HG02588 (cell line): ENCODE data around the gene PLEKHA8.
A peak's percentile ranks its signal among the peaks of the same experiment; 100 is the strongest.

ENCODE experiments used
- ATAC-seq: cut with Tn5 transposase; IDR thresholded peaks from one replicate; pipeline ENCODE4 v1.9.1; 2021; ENCODE audit warnings: mild to moderate bottlenecking, moderate library complexity; ENCODE audit not compliant: unreplicated experiment

Gene PLEKHA8, protein sequence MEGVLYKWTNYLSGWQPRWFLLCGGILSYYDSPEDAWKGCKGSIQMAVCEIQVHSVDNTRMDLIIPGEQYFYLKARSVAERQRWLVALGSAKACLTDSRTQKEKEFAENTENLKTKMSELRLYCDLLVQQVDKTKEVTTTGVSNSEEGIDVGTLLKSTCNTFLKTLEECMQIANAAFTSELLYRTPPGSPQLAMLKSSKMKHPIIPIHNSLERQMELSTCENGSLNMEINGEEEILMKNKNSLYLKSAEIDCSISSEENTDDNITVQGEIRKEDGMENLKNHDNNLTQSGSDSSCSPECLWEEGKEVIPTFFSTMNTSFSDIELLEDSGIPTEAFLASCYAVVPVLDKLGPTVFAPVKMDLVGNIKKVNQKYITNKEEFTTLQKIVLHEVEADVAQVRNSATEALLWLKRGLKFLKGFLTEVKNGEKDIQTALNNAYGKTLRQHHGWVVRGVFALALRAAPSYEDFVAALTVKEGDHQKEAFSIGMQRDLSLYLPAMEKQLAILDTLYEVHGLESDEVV

DNA sequence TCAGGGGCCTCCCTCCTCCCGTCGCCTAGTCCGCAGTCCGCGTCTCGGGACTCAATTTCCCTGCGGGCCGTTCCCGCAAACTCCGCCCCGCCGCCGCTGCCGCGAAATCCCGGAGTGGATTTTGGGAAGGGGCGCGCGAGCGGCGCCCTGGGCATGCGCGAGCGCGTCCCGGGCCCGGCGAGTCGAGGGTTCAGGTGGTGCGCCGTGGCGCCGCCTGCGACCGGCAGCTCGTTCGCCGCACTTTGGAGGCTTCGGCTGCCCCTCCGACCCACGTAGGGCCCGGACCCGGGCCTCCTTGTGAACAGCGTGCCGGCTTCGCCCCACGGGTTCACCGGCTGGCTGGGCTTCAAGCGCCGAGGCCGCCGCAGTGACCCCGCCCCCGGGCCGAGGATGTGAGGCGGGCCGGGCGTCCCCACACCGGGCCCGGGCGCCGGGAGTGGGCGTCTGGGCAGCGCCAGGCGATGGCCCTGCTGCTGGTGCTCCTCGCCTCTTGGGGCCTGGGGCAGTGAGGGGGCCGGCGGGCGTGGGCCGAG, at the start of gene PLEKHA8:
Gene PLEKHA8, plus strand, starts transcription at position 197 of the 533 bp plus-strand sequence. CDS start 351 bp downstream, outside the sequence.
- ATAC-seq = peak; percentile 49

DNA sequence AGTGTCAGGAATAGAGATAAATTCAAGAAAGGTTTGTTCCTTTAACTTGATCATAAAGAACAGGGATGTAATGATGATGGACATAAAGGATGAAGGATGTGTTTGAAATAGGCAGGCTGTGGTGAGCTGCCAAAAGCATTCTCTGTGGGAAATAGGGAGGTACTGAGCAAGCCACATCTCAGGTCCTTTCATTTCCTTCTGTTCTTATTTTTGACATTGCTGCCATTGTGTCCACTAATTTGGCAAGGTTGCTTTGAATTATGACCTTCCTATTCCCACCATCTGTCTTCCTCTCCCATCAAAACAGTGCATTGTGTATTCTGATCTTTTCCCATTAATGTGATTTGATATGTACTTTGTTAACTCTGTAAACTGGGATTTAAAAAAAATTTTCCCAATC, 48.1 kb upstream of the PLEKHA8 start:
- no peak for ATAC-seq

DNA sequence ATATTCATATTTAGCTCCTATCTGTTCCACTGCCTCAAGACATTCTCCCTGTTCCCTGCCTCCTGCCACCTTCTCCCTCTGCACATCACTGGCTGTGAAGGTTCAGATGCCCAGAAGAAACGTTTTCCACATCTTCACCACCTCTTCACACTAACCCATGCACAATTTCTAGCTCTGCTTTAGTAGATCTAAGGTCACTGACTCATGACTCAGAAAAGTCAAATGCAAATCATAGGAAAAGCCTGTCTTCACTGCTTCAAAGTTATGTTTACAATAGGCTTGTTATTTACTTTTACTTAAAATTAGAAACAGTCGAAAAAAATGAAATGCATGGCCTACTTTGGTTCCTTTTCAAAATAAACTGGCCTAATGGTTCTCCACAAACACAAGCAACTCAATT, 41.1 kb upstream of the PLEKHA8 start:
- ATAC-seq = no peak

DNA sequence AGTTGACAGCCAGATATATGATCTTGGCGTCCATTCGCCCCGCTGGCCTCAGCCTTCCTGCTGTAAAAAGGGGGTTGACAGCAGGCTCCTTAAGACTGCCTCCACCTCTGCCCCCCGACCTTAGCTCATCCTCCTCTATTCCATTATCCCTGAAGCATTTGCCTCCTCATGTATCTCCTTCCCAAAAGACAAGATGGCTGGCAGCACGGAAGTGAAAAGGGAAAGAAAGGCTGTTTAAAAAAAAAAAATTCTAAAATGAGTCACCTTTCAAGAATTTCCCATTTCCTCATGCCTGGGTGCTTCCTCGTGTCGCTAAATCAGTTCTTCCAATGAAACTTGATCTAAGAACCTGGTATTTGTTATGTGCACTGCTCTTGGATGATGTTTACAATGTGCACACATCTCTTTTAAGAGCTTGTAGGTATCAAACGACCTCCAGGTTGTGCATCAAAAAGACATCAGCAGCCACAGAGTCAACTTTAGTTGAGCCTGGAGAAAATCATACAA, 40.3 kb upstream of the PLEKHA8 start:
- no peak for ATAC-seq

DNA sequence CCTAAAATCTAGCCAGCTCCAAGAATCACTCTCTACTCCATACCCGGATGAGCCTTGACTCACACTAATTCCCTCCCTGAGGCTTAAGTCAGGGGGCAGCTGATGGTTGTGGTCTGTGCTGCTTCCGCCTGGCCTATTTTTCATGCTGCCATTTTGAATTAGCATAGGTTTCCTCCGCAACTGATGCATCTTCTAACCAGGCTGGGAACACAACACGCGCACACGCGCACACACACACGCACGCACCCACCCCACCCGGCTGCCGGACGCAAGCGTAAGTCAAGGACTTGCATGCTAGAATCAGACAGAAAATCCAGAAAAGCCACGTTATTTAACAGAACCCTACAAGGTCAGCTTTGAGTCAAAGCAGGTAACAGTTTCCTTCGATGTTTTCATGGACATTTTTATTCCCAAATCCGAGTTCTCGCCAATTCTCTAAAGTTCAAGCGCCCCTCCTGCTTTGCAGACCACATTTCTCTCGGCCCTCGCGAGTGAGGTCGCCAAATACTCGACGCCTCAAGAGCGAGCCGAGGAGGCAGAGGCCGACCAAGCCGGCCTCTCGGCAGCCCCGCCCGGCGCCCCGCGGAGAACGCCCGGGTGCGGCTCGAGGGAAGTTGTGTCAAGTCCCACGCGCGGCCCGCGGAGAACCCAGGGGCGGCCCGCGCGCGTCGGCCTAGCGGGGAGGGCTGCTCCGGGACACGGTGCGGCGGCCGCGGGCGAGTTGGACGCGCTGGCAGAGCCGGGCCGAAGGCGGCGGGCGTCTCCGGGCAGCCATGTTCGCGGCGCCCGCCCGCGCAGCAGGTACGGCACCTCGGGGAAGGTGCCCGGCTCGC, 39.6 kb upstream of the PLEKHA8 start:
- ATAC-seq = peak; percentile 34

DNA sequence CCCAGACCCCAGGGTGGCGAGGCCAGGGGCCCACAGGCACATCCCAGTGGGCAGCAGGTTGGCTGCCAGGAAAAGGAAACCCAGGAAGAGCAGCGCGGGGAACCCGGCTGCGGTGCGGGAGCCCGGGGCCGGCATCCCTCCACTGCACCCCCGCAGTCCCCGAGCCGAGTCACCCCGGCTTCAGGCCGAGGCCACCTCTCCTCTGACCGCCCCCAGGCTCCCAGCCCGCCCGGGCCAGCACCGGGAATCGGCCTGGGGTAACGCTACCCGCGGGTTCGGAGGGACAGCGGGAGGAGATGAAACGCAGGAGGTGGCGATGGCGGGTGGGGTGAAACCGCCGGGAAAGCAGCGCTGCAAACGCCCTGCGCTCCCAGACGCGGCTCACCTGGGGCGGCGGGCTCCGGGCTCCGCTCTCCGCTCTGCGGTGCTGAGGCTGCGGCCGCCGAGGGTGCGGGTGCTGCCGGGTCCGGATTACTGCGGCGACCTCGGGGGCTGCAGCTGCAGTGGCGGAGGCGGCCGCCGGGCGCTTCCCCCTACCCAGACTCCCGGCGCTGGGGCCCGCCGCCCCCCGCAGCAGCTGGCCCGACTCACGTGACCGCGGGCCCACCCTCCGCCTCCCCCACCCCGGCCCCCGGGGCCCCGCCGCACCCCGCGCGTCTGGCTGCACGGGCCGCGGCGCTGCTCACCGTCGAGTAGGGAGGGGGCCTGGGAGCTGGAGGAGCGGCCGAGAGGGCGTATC, 38.8 kb upstream of the PLEKHA8 start, which contains the start of gene SCRN1:
Gene SCRN1, minus strand, starts transcription at position 545 of the 739 bp plus-strand sequence. CDS start 20,734 bp downstream, outside the sequence.
- peak; percentile 41 for ATAC-seq

DNA sequence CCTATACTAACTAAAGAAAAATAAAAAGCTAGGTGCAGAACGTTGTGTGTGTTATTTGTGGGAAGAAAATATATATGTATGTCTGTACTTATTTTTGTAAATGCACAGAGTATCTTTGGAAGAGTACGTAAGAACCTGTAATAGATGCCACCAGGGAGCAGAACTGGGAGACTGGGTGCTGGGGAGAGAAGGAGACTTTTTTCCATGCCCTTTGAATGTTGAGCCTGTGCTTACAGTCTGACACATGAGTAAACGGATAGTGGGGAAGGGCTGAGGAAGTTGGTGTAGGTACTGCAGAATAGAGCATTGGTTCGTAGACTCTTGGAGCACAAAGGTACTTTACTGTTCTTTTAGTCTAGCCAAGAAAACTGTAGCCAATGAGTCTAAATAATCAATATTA, 37.3 kb upstream of the PLEKHA8 start:
- ATAC-seq = no peak

DNA sequence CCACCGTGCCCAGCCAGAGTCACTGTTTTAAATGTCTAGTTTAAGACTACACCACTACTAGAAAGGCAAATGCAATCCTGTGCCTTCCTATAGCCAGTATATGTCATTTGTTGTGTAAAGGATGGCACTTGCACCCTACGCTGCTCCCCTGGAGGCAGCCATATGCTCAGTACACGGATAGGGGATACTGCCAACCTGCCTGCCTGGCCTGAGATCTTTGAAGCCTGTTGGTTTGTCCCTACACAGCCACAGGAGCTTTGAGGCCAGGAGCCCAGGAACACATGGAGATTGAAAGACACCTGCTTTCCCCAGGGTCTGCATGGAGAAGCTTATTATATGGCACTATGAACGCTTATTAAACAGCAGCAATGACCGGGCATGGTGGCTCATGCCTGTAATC, 36.3 kb upstream of the PLEKHA8 start:
- ATAC-seq = no peak

DNA sequence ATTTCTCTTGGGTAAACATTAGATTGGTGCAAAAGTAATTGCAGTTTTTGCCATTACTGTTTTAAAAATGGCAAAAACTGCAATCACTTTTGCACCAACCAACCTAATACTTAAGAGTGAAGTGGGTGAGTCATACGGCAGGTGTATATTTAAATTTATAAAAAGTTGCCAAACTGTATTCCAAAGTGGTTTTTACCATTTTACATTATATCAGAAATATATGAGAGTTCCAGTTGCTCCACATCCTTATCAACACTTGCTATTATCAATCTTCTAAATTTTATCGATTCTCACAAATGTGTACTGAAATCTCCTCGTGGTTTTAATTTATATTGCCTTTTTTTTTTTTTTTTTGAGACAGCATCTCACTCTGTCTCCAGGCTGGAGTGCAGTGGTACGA, 35.1 kb upstream of the PLEKHA8 start:
- no peak for ATAC-seq

DNA sequence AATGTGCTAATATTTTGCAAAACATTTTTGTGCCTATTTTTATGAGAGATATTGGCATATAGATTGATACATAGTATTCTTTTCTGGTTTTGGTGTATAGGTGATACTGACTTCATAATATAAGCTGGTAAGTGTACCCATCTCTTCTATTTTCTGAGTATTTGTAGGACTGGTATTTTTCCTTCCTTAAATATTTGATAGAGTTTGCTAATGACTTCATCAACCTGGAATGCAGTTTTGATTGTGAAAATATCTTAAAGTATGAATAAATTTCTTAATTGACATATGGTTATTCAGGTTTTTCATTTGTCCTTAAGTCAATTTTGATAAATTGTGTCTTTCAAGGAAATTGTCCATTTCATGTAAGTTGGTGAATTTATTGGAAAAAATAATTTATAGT, 32.6 kb upstream of the PLEKHA8 start:
- no peak for ATAC-seq

DNA sequence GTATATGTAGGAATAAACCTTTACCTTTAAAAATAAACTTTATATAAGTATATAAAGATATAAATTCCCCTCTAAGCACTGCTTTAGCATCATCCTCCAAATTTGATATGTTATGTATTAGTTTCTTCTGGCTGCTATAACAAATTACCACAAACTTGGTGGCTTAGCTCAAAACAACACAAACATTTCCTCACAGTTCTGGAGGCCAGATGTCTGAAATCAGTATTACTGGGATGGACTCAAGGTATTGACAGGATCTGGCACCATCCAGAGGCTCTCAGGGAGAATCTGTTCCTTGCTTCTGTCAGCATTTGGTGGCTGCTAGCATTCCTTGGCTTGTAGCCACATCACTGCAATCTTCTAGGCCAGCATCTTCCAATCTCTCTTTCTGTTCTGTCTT, 31.9 kb upstream of the PLEKHA8 start:
- ATAC-seq = no peak

DNA sequence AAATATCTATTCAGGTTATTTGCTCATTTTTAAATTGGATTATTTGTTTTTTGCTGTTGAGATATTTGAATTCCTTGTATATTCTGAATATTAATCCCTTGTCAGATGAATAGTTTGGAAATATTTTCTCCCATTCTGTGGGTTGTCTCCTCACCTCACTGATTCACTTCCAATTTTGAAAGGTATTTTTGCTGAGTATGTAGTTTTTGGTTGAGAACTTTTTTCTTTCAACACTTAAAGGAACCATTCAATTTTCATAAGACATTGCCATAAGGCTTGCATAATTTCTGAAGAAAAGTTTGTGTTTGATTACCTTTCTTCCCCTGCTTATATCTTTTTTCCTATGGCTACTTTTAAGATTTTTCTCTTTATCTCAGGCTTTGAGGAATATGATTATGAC, 29.7 kb upstream of the PLEKHA8 start:
- no peak for ATAC-seq

DNA sequence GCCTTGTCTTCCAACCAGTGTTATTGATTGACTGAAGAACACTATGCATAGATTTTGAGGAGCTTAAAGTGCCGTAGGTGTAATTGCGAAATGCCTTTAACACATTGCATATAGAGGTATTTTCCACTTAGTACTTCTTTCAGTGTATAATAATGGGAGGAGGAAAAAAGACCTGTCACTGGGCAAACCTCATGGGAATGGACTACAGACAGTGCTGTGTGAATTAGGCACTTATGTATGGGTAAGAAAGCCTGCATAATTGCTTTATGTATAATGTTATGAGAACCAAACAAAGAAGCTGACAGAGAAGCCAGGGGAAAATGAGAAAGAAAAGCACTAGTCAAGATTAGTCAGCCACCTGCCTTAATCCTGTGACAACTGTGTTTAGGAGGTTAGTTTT, 26.2 kb upstream of the PLEKHA8 start:
- ATAC-seq = no peak

DNA sequence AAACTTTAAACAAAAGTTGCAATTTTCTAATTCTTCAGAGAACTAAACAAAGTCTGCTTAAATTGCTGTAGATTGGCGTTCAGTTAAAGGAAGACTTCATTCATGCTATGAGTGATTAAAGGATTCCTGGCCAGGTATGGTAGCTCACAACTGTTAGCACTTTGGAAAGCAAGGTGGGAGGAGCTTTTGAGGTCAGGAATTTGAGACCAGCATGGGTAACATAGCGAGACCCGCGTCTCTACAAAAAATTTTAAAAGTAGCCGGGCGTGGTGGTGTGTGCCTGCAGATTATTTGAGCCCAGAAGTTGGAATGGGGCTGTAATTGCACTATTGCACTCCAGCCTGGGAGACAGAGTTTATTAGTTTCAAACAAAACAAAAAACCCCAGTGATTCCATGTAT, 25.1 kb upstream of the PLEKHA8 start:
- ATAC-seq = no peak

DNA sequence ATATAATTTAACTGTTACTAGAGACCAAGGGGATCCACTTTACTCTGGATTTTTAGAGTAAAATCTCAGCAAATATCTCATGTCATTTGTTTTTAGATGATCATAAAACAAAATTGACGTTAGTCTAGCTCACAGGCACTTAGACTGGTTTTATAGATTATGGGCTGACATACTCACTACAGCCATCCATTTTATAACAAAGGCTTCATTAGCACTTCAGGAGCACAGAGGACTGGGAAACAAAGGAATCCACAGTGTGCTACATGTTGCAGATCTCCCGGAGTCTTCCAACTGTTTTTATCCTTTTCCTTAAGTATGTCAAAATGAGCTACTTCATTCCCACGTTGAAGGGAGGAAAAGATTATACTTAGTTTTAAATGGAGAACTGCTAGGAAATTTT, 22.7 kb upstream of the PLEKHA8 start:
- ATAC-seq = no peak

DNA sequence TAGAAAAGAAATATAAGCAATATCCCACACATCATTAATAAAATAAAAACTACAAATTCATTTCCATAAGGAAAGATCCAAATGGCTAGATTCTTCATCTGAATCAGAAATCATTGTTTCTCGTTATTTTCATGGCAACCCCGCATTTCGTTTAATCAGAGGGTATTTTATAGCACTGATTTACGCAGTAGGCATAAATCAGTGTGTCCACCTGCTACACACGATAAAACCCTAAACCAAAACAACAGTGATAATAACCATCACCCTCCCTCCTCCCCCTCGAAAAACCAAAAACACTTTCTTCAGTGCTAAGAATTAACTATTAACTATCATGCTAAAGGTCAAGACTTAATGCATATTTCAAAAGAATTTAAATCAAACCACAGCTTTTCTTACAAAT, 18.2 kb upstream of the PLEKHA8 start:
- no peak for ATAC-seq

DNA sequence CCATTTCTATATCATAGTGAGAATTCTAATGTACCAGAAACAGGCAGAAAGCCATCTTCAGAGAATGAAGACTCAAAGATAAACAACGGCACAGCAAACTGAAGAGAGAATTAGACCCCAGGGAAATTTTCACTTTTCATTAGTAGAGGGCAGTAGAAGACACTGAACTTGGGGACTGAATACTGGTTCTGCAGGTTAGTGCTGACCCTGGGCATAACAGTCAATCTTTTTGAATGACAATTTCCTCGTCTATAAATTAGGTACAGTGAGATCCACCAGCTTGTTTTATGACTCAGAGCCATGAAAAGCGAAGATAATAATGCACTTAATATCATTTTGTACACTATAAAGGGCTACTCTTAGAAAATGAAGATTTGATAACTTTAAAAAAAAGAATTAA, 15.5 kb upstream of the PLEKHA8 start:
- ATAC-seq = no peak

DNA sequence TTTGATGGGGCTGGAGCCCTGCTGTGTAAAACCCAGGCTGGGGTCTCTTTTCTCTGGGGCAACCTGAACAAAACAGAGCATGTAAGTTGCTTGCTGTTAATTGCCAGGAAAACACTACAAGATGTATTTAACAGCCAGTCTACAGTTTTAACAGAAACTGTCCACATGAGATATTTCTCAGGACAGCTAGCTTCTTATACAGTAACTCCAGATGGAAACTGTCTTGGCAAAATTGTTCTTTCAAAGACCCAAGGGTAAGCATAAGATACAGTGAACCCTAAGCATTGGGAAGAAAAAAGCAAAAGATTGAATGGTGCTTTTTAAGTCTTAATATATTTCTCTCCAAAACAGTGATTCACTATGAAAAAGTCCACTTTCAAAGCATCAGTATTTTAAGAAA, 9.8 kb upstream of the PLEKHA8 start:
- no peak for ATAC-seq

DNA sequence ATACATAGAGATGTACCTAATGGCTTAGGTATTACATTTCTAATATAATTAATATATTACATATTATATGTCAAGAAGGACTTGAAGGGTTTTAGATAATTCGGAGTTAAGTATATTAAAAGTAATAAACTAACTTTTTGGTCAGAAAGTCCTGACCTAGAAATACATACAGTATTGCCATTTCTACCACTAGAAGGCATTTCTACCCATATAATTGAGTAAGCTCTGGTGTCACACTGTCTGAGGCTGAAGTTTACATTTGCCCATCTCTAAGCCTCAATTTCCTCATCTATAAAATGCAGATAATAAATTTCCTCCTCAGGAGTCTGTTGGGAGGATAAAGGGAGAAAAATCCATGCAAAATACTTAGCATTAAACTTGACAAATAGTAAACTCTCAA, 8.8 kb upstream of the PLEKHA8 start:
- ATAC-seq = no peak

DNA sequence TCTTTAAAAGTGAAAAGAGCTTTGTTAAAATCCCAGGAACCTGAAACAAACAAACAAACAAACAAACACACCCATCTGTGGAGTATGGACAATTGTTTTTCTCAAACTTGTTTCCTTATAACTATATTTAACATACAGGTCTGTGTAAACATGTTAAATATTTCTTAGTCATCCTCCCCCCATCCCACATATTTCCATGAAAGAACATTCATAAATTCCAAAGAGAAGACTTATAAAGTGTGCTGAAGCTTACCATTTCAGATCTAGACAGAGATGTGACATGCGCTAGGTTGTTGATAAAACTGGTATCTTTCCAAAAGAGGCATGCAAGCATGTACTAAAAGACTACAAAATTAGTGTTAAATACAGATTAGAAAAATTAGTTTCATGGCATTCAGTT, 8.3 kb upstream of the PLEKHA8 start:
- ATAC-seq = no peak

DNA sequence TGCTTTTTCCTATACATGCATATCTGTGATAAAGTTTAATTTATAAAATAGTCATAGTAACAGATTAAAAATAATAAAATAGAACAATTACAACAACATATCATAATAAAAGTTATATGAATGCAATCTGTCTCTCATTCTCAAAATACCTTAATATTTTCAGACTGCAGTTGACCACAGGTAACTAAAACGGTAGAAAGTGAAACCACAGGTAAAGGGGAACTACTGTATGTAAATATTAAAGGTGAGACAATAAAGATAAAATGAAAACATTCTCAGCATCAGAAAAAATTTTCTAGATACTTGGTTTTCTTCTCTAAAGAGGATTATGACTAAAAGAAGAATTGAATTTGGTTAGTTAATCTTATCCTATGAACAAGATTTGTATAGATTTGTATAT, 7.7 kb upstream of the PLEKHA8 start:
- no peak for ATAC-seq
